Mucosa of descending colon (tissue), 3 donors: ENCODE measurements around the gene PCLAF. TPM values are rescaled to one million over a fixed set of nuclear protein-coding genes. Genes with fewer than 3 reads are reported as not detected.
A peak's percentile ranks its signal among the peaks of the same experiment; 100 is the strongest.

Source experiments
- ATAC-seq: fragments of 200-7000 bp; cut with Tn5 transposase; one replicate; pipeline ENCODE4 v1.9.1; 2020; ENCODE audit warnings: mild to moderate bottlenecking, moderate library complexity
- DNase-seq, 3 donors: peaks; one replicate each; pipeline ENCODE4 v3.0.0-alpha.2; 2020
- H3K36me3 ChIP-seq: fragments of 200-600 bp; one replicate; pipeline ENCODE4 v1.8.0; 2021; ENCODE audit warnings: low read depth, mild to moderate bottlenecking
- H3K4me1 ChIP-seq: fragments of 200-600 bp; one replicate; pipeline ENCODE4 v1.8.0; 2021; ENCODE audit warnings: low read depth, mild to moderate bottlenecking
- H3K4me3 ChIP-seq: fragments of 200-600 bp; one replicate; pipeline ENCODE4 v1.8.0; 2021; ENCODE audit warnings: mild to moderate bottlenecking
- H3K9me3 ChIP-seq: fragments of 200-600 bp; one replicate; pipeline ENCODE4 v1.8.0; 2021; ENCODE audit warnings: mild to moderate bottlenecking
- intact Hi-C, 2 donors: fragments of 100-400 bp; cut with DNase I in 1 of 2; cut with micrococcal nuclease in 1 of 2; formaldehyde crosslinking; loops; one replicate each; pipeline versions ENCODE4 v1.11.0 to v1.11.1; 2022; cut with DNase I, micrococcal nuclease
- long read RNA-seq, 2 donors: library from polyadenylated mRNA; unstranded; transcript quantifications; one replicate each; pipeline ENCODE4 v2.0.0, GENCODE V29; 2019 to 2021
- total RNA-seq, 3 donors: library from RNA; stranded (reverse); fragmentation: NEBNext Ultra II Directional in 2 of 3; extraction: Animal tissue kit (Norgen Biotek cat#: 25700) in 2 of 3; gene quantifications; one replicate each; pipeline versions ENCODE4 v1.2.1 to v1.2.4, GENCODE V29; 2021 to 2023
- TF ChIP-seq, protein P1 (sequence below): fragments of 200-600 bp; IDR thresholded peaks from one replicate; pipeline ENCODE4 v1.8.0; 2022; ENCODE audit warnings: antibody characterized with exemption, mild to moderate bottlenecking
- donor health status: DM: no; HTN: no; CAD: no; lungs with moderate emphysema.
- donor health status: DM: no; HTN: no; CAD: no.
- donor health status: DM: no; HTN: yes; CAD: no.

The PCLAF gene, protein sequence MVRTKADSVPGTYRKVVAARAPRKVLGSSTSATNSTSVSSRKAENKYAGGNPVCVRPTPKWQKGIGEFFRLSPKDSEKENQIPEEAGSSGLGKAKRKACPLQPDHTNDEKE
- total RNA-seq, result 10 to 100 TPM in 1 of 3 donors, 1 to 10 TPM in 2; 3.3 to 14.7 (median 4.4) TPM
- long read RNA-seq, donor 1, partial matches to known transcripts, result 0 of 2 reads
- long read RNA-seq, donor 1, other reads (novel, unspliced or antisense), result 1 of 2 reads
- long read RNA-seq, donor 2, transcript PCLAF-202 (3 exons, 911 nt), result minor isoform, 7 of 43 reads
- long read RNA-seq, donor 2, transcript PCLAF-201 (4 exons, 2,194 nt), result major isoform, 34 of 43 reads
- long read RNA-seq, donor 2, partial matches to known transcripts, result 1 of 43 reads
- long read RNA-seq, donor 2, other reads (novel, unspliced or antisense), result 0 of 43 reads

DNA sequence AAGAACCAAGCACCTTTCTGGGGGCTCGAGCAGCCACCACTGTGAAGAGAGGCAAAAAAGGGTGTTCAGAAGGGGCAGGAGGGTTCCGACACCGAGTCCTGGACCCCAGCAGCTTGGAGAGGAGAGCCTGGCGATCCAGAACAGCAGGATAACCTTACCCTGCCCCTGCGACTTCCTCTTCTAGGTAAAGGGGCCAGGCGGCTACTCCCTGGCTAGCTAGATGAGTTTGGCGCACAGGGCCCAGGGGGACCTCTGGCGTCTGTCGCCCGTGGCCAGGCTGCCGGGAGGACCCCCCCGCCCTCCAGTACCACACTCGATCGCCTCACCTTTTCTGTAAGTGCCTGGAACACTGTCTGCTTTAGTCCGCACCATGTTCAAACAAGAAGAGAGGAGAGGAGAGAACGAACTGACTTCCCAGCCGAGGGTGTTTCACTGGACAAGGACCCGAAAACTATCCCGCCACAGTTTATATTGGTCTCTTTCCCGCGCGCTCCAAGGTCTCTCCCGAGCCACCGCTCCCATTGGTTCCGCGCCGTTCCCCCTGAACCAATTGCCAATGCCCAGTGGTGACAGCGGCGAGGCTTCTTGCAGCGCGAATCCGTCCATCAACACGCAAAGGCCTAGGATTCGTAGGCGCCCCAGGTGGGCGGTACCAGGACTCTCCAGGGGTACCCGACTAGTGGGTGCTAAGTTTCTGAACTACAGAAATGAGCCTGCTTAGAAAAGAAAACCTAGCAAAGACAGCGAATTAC lies at the start of gene PCLAF:
PCLAF (minus strand) TSS at position 442 of the 752 bp plus-strand sequence; CDS start at position 372, 70 bp downstream.
- no peaks in the 10 kb centered on the region for H3K4me1 ChIP-seq
- peak; percentile 93 to 96 (median 94) for DNase-seq
- H3K36me3 ChIP-seq, result no peaks in the 10 kb centered on the region
- intact Hi-C loops, result no loop called here
- peak; percentile 100 for ATAC-seq
- peak within 1 kb of the TSS; percentile 20 for H3K4me3 ChIP-seq
- TF ChIP-seq, protein P1, sequence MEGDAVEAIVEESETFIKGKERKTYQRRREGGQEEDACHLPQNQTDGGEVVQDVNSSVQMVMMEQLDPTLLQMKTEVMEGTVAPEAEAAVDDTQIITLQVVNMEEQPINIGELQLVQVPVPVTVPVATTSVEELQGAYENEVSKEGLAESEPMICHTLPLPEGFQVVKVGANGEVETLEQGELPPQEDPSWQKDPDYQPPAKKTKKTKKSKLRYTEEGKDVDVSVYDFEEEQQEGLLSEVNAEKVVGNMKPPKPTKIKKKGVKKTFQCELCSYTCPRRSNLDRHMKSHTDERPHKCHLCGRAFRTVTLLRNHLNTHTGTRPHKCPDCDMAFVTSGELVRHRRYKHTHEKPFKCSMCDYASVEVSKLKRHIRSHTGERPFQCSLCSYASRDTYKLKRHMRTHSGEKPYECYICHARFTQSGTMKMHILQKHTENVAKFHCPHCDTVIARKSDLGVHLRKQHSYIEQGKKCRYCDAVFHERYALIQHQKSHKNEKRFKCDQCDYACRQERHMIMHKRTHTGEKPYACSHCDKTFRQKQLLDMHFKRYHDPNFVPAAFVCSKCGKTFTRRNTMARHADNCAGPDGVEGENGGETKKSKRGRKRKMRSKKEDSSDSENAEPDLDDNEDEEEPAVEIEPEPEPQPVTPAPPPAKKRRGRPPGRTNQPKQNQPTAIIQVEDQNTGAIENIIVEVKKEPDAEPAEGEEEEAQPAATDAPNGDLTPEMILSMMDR, result no peak
- H3K9me3 ChIP-seq, result no peaks in the 10 kb centered on the region

- intact Hi-C loops, result loop anchor here in 1 of 2 donors (10.0 kb wide), 1 partner anchor 245 kb away; no protein-coding TSS in a partner anchor
- peaks cover 4% of the 10 kb centered on the region for H3K36me3 ChIP-seq
- DNase-seq (peak in 1 of 3 donors; percentile 20), ATAC-seq (peak; percentile 73)
- no peak overlapping the region for H3K4me3 ChIP-seq
- no peaks in the 10 kb centered on the region for H3K4me1 ChIP-seq
- TF ChIP-seq, protein P1, result no peak
- H3K9me3 ChIP-seq, result no peaks in the 10 kb centered on the region
These were observed 48.9 kb upstream of the PCLAF start for GRCh38 chr15:64430000-64430735.

GRCh38 chr15:64429448-64429847 lies 48.2 kb upstream of the PCLAF start:
- H3K4me1 ChIP-seq, result no peaks in the 10 kb centered on the region
- intact Hi-C loops, result loop anchor here in 1 of 2 donors (10.0 kb wide), 1 partner anchor 245 kb away; no protein-coding TSS in a partner anchor
- no peak overlapping the region for H3K4me3 ChIP-seq
- TF ChIP-seq, protein P1, result no peak
- no peaks in the 10 kb centered on the region for H3K9me3 ChIP-seq
- ATAC-seq, result no peak
- DNase-seq, result no peak
- H3K36me3 ChIP-seq, result peaks cover 7% of the 10 kb centered on the region

- DNase-seq (peak in 1 of 3 donors; percentile 40), ATAC-seq (no peak)
- Histone ChIP-seq H3K4me1 (no peaks in the 10 kb centered on the region), H3K9me3 (no peaks in the 10 kb centered on the region), H3K36me3 (peaks cover 12% of the 10 kb centered on the region), H3K4me3 (no peak overlapping the region)
- intact Hi-C loops, result loop anchor here in 1 of 2 donors (10.0 kb wide), 1 partner anchor 248 kb away; no protein-coding TSS in a partner anchor
- TF ChIP-seq, protein P1, result no peak
These were observed 45.7 kb upstream of the PCLAF start for GRCh38 chr15:64426845-64427465.

GRCh38 chr15:64425221-64425620 lies 44.0 kb upstream of the PCLAF start:
- TF ChIP-seq, protein P1, result no peak
- intact Hi-C loops, result loop anchor here in 1 of 2 donors (10.0 kb wide), 1 partner anchor 250 kb away; no protein-coding TSS in a partner anchor
- Histone ChIP-seq H3K4me3 (no peak overlapping the region), H3K4me1 (no peaks in the 10 kb centered on the region), H3K36me3 (peaks cover 12% of the 10 kb centered on the region), H3K9me3 (no peaks in the 10 kb centered on the region)
- ATAC-seq (no peak), DNase-seq (no peak)
